HPDE6-E6E7 (cell line): ENCODE results near the gene KRT38.

Experiments
- DNase-seq: peaks from one replicate; pipeline ENCODE4 v3.0.0; 2011; ENCODE audit warnings: missing footprints; ENCODE audit errors: extremely low spot score

The KRT38 gene

GRCh38 chr17:41440531-41441033, at the start of gene KRT38:
Gene KRT38 (minus strand): TSS chr17:41440983. CDS start chr17:41440921, 62 bp downstream.
- DNase-seq = no peak

- DNase-seq = no peak
Observed at GRCh38 chr17:41489531-41489930, 48.7 kb upstream of the KRT38 start, which contains the start of gene KRT36. Gene KRT36 (minus strand): TSS chr17:41489910. CDS start chr17:41489864, 46 bp downstream.

GRCh38 chr17:41486809-41487530, 46.2 kb upstream of the KRT38 start:
- DNase-seq = no peak

- DNase-seq = no peak
Observed at GRCh38 chr17:41486316-41486715, 45.5 kb upstream of the KRT38 start.

GRCh38 chr17:41484920-41485904, 44.4 kb upstream of the KRT38 start:
- no peak for DNase-seq

- DNase-seq = no peak
Observed at GRCh38 chr17:41483991-41484826, 43.4 kb upstream of the KRT38 start.

- DNase-seq = no peak
Observed at GRCh38 chr17:41483531-41483930, 42.7 kb upstream of the KRT38 start.

- no peak for DNase-seq
Observed at GRCh38 chr17:41481036-41481435, 40.3 kb upstream of the KRT38 start, which contains the start of gene KRT35. Gene KRT35 (minus strand): TSS chr17:41481151. CDS start chr17:41481097, 54 bp downstream.

- no peak for DNase-seq
Observed at GRCh38 chr17:41480581-41480980, 39.8 kb upstream of the KRT38 start.

GRCh38 chr17:41480136-41480535, 39.4 kb upstream of the KRT38 start:
- DNase-seq = no peak

GRCh38 chr17:41478237-41478636, 37.5 kb upstream of the KRT38 start:
- no peak for DNase-seq

GRCh38 chr17:41476866-41477815, 36.4 kb upstream of the KRT38 start:
- DNase-seq = no peak

GRCh38 chr17:41475421-41475820, 34.6 kb upstream of the KRT38 start:
- DNase-seq = no peak

- DNase-seq = no peak
Observed at GRCh38 chr17:41474863-41475262, 34.1 kb upstream of the KRT38 start.

- no peak for DNase-seq
Observed at GRCh38 chr17:41468346-41468745, 27.6 kb upstream of the KRT38 start.

- DNase-seq = no peak
Observed at GRCh38 chr17:41467561-41467960, 26.8 kb upstream of the KRT38 start.

- DNase-seq = no peak
Observed at GRCh38 chr17:41466988-41467387, 26.2 kb upstream of the KRT38 start, which contains the start of gene KRT32. Gene KRT32 (minus strand): TSS chr17:41467386. CDS start chr17:41467325, 61 bp downstream.

GRCh38 chr17:41464682-41465081, 23.9 kb upstream of the KRT38 start:
- peak; percentile 98 for DNase-seq

GRCh38 chr17:41464173-41464572, 23.4 kb upstream of the KRT38 start:
- no peak for DNase-seq

- DNase-seq = no peak
Observed at GRCh38 chr17:41463746-41464145, 23.0 kb upstream of the KRT38 start.
